ENCODE data around the gene SH3PXD2B.

GRCh38 chr5:172371684-172372083 lies 82.6 kb downstream of the SH3PXD2B start:
- TF ChIP-seq CTCF (IDR thresholded peaks at IDR 0.05) (no peak), POLR2A (IDR thresholded peaks at IDR 0.05) (no peak)
